Pancreas (tissue), 10 donors: ENCODE data around the gene SAMMSON. TPM values are rescaled to one million over a fixed set of nuclear protein-coding genes. Genes with fewer than 3 reads are reported as not detected.

ENCODE experiments used
- ATAC-seq, 4 donors: fragments of 200-7000 bp; cut with Tn5 transposase; one replicate each; pipeline versions ENCODE4 v1.8.0 to v1.9.1; 2020; ENCODE audit warnings: mild to moderate bottlenecking in 4 of 4, moderate library complexity in 4 of 4
- DNase-seq, 6 donors: peaks; one replicate each; pipeline ENCODE4 v3.0.0-alpha.2; 2020
- FAIRE-seq: peaks from 2 replicates; lab custom pipeline; 2012; peaks lifted over from hg19 to GRCh38; lab: Jason Lieb, UNC
- H3K27ac ChIP-seq, 4 donors: fragments of 200-600 bp; sonication (generic); 1 replicate in 3 of 4; 2 replicates in 1 of 4; pipeline versions ENCODE4 v1.5.0 to v1.8.0; 2020
- H3K27me3 ChIP-seq, 4 donors: fragments of 200-600 bp; one replicate each; pipeline ENCODE4 v1.8.0; 2021
- H3K36me3 ChIP-seq, 3 donors: fragments of 200-600 bp; sonication (generic) in 1 of 3; one replicate each; pipeline versions ENCODE4 v1.5.0 to v1.8.0; 2020 to 2021
- H3K4me1 ChIP-seq, 3 donors: fragments of 200-600 bp; one replicate each; pipeline ENCODE4 v1.8.0; 2021
- H3K4me3 ChIP-seq, 4 donors: fragments of 200-600 bp; sonication (generic) in 2 of 4; one replicate each; pipeline versions ENCODE4 v1.5.0 to v1.8.0; 2020 to 2021
- H3K9me3 ChIP-seq, 4 donors: fragments of 200-600 bp; one replicate each; pipeline ENCODE4 v1.8.0; 2021
- CTCF ChIP-seq, 4 donors: fragments of 200-600 bp; sonication (generic) in 3 of 4; IDR thresholded peaks; one replicate each; pipeline versions ENCODE4 v1.5.0 to v1.8.0; 2021; ENCODE audit warnings: antibody characterized with exemption in 4 of 4
- WGBS, 2 donors: extraction: QIAGEN DNeasy Blood & Tissue Kit; methylation state at CpG; one replicate each; pipeline ENCODE4 v1.1.7; 2013; 5-methylcytosine and 5-hydroxymethylcytosine counted together
- intact Hi-C, 3 donors: fragments of 100-400 bp; cut with DNase I; formaldehyde crosslinking; loops; one replicate each; pipeline versions ENCODE4 v1.11.1 to v1.14.2; 2022
- polyA plus RNA-seq, 2 donors: library from polyadenylated mRNA; stranded (reverse); fragments of 200-250 nt; gene quantifications; one replicate each; pipeline ENCODE4 v1.2.3, GENCODE V29; 2013
- total RNA-seq, 6 donors: library from RNA; stranded (reverse); fragmentation: NEBNext Ultra II Directional in 4 of 6; extraction: Animal tissue kit (Norgen Biotek cat#: 25700) in 4 of 6; gene quantifications; one replicate each; pipeline versions ENCODE4 v1.2.1 to v1.2.4, GENCODE V29; 2021 to 2023
- donor health status: healthy with polysubstance abuse.
- donor health status: DM: no; HTN: no; CAD: no; lungs with moderate emphysema.
- donor health status: DM: no; HTN: no; CAD: no.
- donor health status: control.
- donor health status: control.
- donor health status: Bipolar disorder and iron deficiency.
- donor health status: DM: yes; HTN: yes; CAD: no.
- donor health status: DM: no; HTN: no; CAD: no.
- donor health status: DM: no; HTN: no; CAD: no.
- donor health status: DM: yes; HTN: yes; CAD: no.

SAMMSON gene
- total and polyA plus RNA-seq, 8 donors = 0.14 TPM; not detected in 7

GRCh38 chr3:70111411-70111810 lies 111.9 kb downstream of the SAMMSON start:
- FAIRE-seq (no peak), DNase-seq (no peak), ATAC-seq (no peak)
- Histone ChIP-seq H3K27me3 (peaks cover 0 to 4% (median 0%) of the 10 kb centered on the region in 4 donors), H3K36me3 (no peaks in the 10 kb centered on the region), H3K4me1 (no peaks in the 10 kb centered on the region), H3K9me3 (no peaks in the 10 kb centered on the region), H3K27ac (no peak overlapping the region), H3K4me3 (no peak overlapping the region)
- intact Hi-C loops = no loop called here
- WGBS, 2 donors = 70 to 72% methylated on average over 1 of the region's 1 CpG
- no peak for TF ChIP-seq CTCF (IDR thresholded peaks at IDR 0.05)

- no peak for FAIRE-seq
- no peak overlapping the region for H3K27ac ChIP-seq
- intact Hi-C loops = no loop called here
- no peaks in the 10 kb centered on the region for H3K36me3 ChIP-seq
- no peak for DNase-seq
- no peak for TF ChIP-seq CTCF (IDR thresholded peaks at IDR 0.05)
- H3K9me3 ChIP-seq = no peaks in the 10 kb centered on the region
- WGBS, 2 donors = 57 to 69% methylated on average over 3 of the region's 3 CpGs
- H3K4me1 ChIP-seq = no peaks in the 10 kb centered on the region
- H3K27me3 ChIP-seq = peaks cover 0 to 4% (median 0%) of the 10 kb centered on the region in 4 donors
- ATAC-seq = no peak
- H3K4me3 ChIP-seq = no peak overlapping the region
These were observed 113.2 kb downstream of the SAMMSON start for GRCh38 chr3:70112751-70113150.

- TF ChIP-seq CTCF (IDR thresholded peaks at IDR 0.05) = no peak
- ATAC-seq = no peak
- Histone ChIP-seq H3K9me3 (no peaks in the 10 kb centered on the region), H3K27me3 (peaks cover 0 to 4% (median 0%) of the 10 kb centered on the region in 4 donors), H3K4me1 (no peaks in the 10 kb centered on the region), H3K27ac (no peak overlapping the region), H3K36me3 (no peaks in the 10 kb centered on the region), H3K4me3 (no peak overlapping the region)
- 72 to 81% methylated on average over 1 of the region's 1 CpG for WGBS, 2 donors
- no peak for FAIRE-seq
- intact Hi-C loops = no loop called here
- no peak for DNase-seq
These were observed 114.9 kb downstream of the SAMMSON start for GRCh38 chr3:70114431-70114830.

GRCh38 chr3:70119879-70120278 lies 120.3 kb downstream of the SAMMSON start:
- H3K4me3 ChIP-seq = no peak overlapping the region
- no peak for TF ChIP-seq CTCF (IDR thresholded peaks at IDR 0.05)
- H3K27ac ChIP-seq = no peak overlapping the region
- 64 to 69% methylated on average over 2 of the region's 2 CpGs for WGBS, 2 donors
- ATAC-seq = no peak
- no peaks in the 10 kb centered on the region for H3K9me3 ChIP-seq
- no peaks in the 10 kb centered on the region for H3K27me3 ChIP-seq
- H3K36me3 ChIP-seq = no peaks in the 10 kb centered on the region
- FAIRE-seq = no peak
- DNase-seq = no peak
- intact Hi-C loops = no loop called here
- H3K4me1 ChIP-seq = no peaks in the 10 kb centered on the region
